H9 (cell line): ENCODE results near the gene RAET1L. TPM values are rescaled to one million over a fixed set of nuclear protein-coding genes. Genes with fewer than 3 reads are reported as not detected.

Source experiments
- DNase-seq: peaks from one replicate; pipeline ENCODE4 v3.0.0-alpha.2; 2017
- H2AFZ ChIP-seq: one replicate; pipeline ENCODE4 v1.6.1; 2013; ENCODE audit warnings: mild to moderate bottlenecking, low read length, control low read depth, moderate library complexity
- H2AK5ac ChIP-seq: 2 replicates; pipeline ENCODE4 v1.6.1; 2013; ENCODE audit warnings: low read length, control low read depth, mixed read lengths; ENCODE audit not compliant: insufficient read length
- H2BK120ac ChIP-seq: one replicate; pipeline ENCODE4 v1.6.1; 2013; ENCODE audit warnings: low read depth, mild to moderate bottlenecking, low read length, control low read depth, inconsistent platforms; ENCODE audit not compliant: poor library complexity, severe bottlenecking
- H2BK12ac ChIP-seq: 2 replicates; pipeline ENCODE4 v1.6.1; 2013; ENCODE audit warnings: low read length, control low read depth, mixed read lengths, low read depth; ENCODE audit not compliant: insufficient read length
- H2BK15ac ChIP-seq: 2 replicates; pipeline ENCODE4 v1.6.1; 2013; ENCODE audit warnings: low read depth, low read length, control low read depth
- H2BK20ac ChIP-seq: one replicate; pipeline ENCODE4 v1.6.1; 2013; ENCODE audit warnings: low read depth, mild to moderate bottlenecking, low read length, control low read depth, inconsistent platforms; ENCODE audit not compliant: poor library complexity, severe bottlenecking
- H2BK5ac ChIP-seq: 2 replicates; pipeline ENCODE4 v1.6.1; 2013; ENCODE audit warnings: low read length, control low read depth, mixed read lengths; ENCODE audit not compliant: insufficient read length
- H3K14ac ChIP-seq: 2 replicates; pipeline ENCODE4 v1.6.1; 2013; ENCODE audit warnings: low read length, control low read depth; ENCODE audit not compliant: insufficient read depth
- H3K18ac ChIP-seq: 2 replicates; pipeline ENCODE4 v1.6.1; 2013; ENCODE audit warnings: low read depth, mild to moderate bottlenecking, mixed read lengths, low read length, control low read depth; ENCODE audit not compliant: insufficient read length
- H3K23ac ChIP-seq: 2 replicates; pipeline ENCODE4 v1.6.1; 2013; ENCODE audit warnings: low read length, control low read depth, mixed read lengths, low read depth; ENCODE audit not compliant: insufficient read length
- H3K23me2 ChIP-seq: 2 replicates; pipeline ENCODE4 v1.6.1; 2013; ENCODE audit warnings: low read depth, mild to moderate bottlenecking, mixed read lengths, low read length, control low read depth; ENCODE audit not compliant: insufficient read length, poor library complexity, severe bottlenecking
- H3K27ac ChIP-seq: 2 replicates; pipeline ENCODE4 v1.5.1; 2013; ENCODE audit warnings: low read length, control low read depth, mixed read lengths, low read depth; ENCODE audit not compliant: insufficient read length
- H3K27me3 ChIP-seq: 2 replicates; pipeline ENCODE4 v1.6.1; 2013; ENCODE audit warnings: low read length, control low read depth, inconsistent platforms; ENCODE audit not compliant: insufficient read depth
- H3K4ac ChIP-seq: 2 replicates; pipeline ENCODE4 v1.6.1; 2013; ENCODE audit warnings: low read depth, mild to moderate bottlenecking, control low read depth, inconsistent platforms, low read length, moderate library complexity
- H3K4me1 ChIP-seq: 2 replicates; pipeline ENCODE4 v1.6.1; 2013; ENCODE audit warnings: low read length, control low read depth, inconsistent platforms; ENCODE audit not compliant: insufficient read depth
- H3K4me2 ChIP-seq: 2 replicates; pipeline ENCODE4 v1.6.1; 2013; ENCODE audit warnings: low read length, control low read depth, mixed read lengths; ENCODE audit not compliant: insufficient read length, insufficient read depth
- H3K56ac ChIP-seq: 2 replicates; pipeline ENCODE4 v1.6.1; 2013; ENCODE audit warnings: low read depth, mild to moderate bottlenecking, mixed read lengths, low read length, control low read depth; ENCODE audit not compliant: insufficient read length
- H3K79me1 ChIP-seq: 2 replicates; pipeline ENCODE4 v1.6.1; 2013; ENCODE audit warnings: low read depth, mild to moderate bottlenecking, moderate library complexity, low read length, control low read depth, inconsistent platforms; ENCODE audit not compliant: insufficient read depth, poor library complexity, severe bottlenecking
- H3K79me2 ChIP-seq: 2 replicates; pipeline ENCODE4 v1.6.1; 2013; ENCODE audit warnings: low read length, control low read depth, inconsistent platforms; ENCODE audit not compliant: insufficient read depth
- H3K9ac ChIP-seq: 2 replicates; pipeline ENCODE4 v1.6.1; 2013; ENCODE audit warnings: low read length, control low read depth, mixed read lengths; ENCODE audit not compliant: insufficient read length; ENCODE audit errors: extremely low read depth
- H3K9me3 ChIP-seq: one replicate; pipeline ENCODE4 v1.6.1; 2013; ENCODE audit warnings: low read depth, low read length, inconsistent platforms; ENCODE audit not compliant: control insufficient read depth
- H3T11ph ChIP-seq: one replicate; pipeline ENCODE4 v1.6.1; 2013; ENCODE audit warnings: mild to moderate bottlenecking, low read length, control low read depth, inconsistent platforms
- H4K20me1 ChIP-seq: one replicate; pipeline ENCODE4 v1.6.1; 2013; ENCODE audit not compliant: control insufficient read depth, insufficient read length, insufficient read depth
- H4K5ac ChIP-seq: 2 replicates; pipeline ENCODE4 v1.6.1; 2013; ENCODE audit warnings: low read depth, mild to moderate bottlenecking, mixed read lengths, low read length, control low read depth; ENCODE audit not compliant: insufficient read length
- H4K8ac ChIP-seq: replicated peaks from 2 replicates; pipeline ENCODE4 v1.6.1; 2013; ENCODE audit warnings: low read length, control low read depth, mixed read lengths, low read depth; ENCODE audit not compliant: insufficient read length
- H4K91ac ChIP-seq: 2 replicates; pipeline ENCODE4 v1.6.1; 2013; ENCODE audit warnings: low read depth, mild to moderate bottlenecking, moderate library complexity, mixed read lengths, low read length, control low read depth; ENCODE audit not compliant: insufficient read length
- H3K27ac Mint-ChIP-seq, 3 experiments: 2 replicates in 2 of 3; 3 replicates in 1 of 3; pipeline ENCODE4 v1.8.0; 2020 to 2021; ENCODE audit warnings: mixed read lengths in 3 of 3, mild to moderate bottlenecking in 1 of 3, moderate library complexity in 1 of 3
- H3K27me3 Mint-ChIP-seq: 2 replicates; pipeline ENCODE4 v1.8.0; 2021; ENCODE audit warnings: low read depth, mild to moderate bottlenecking, moderate library complexity, mixed read lengths
- H3K36me3 Mint-ChIP-seq, 3 experiments: 2 replicates in 2 of 3; 3 replicates in 1 of 3; pipeline ENCODE4 v1.8.0; 2020 to 2021; ENCODE audit warnings: low read depth in 3 of 3, mixed read lengths in 3 of 3; ENCODE audit not compliant: insufficient read depth in 1 of 3
- H3K4me1 Mint-ChIP-seq, 2 experiments: 2 replicates each; pipeline ENCODE4 v1.8.0; 2020; ENCODE audit warnings: mixed read lengths in 2 of 2
- H3K4me3 Mint-ChIP-seq, 2 experiments: 2 replicates in 1 of 2; 3 replicates in 1 of 2; pipeline ENCODE4 v1.8.0; 2020 to 2021; ENCODE audit warnings: mild to moderate bottlenecking in 2 of 2, mixed read lengths in 2 of 2, moderate library complexity in 1 of 2
- H3K9me3 Mint-ChIP-seq, 2 experiments: 2 replicates in 1 of 2; 3 replicates in 1 of 2; pipeline ENCODE4 v1.8.0; 2020; ENCODE audit warnings: mild to moderate bottlenecking in 2 of 2, mixed read lengths in 2 of 2, moderate library complexity in 1 of 2
- WGBS: extraction: QIAGEN DNeasy Blood & Tissue Kit; methylation state at CpG from one replicate; pipeline ENCODE4 v1.1.7; 2013; ENCODE audit warnings: missing lambda C conversion rate, low lambda C conversion rate, mixed read lengths; ENCODE audit not compliant: insufficient read length; ENCODE audit errors: extremely low coverage; 5-methylcytosine and 5-hydroxymethylcytosine counted together
- total RNA-seq: library from RNA; stranded (reverse); gene quantifications from 2 replicates; pipeline ENCODE4 v1.2.1, GENCODE V29; 2021
- TF ChIP-seq, protein P1 (sequence below): fragments of 200-600 bp; sonication (generic); conservative IDR thresholded peaks from 3 replicates; pipeline ENCODE4 v1.8.0; 2021; ENCODE audit warnings: antibody characterized with exemption, mild to moderate bottlenecking

Gene RAET1L
- total RNA-seq, 1 experiment from 2014 or later, result not detected

DNA sequence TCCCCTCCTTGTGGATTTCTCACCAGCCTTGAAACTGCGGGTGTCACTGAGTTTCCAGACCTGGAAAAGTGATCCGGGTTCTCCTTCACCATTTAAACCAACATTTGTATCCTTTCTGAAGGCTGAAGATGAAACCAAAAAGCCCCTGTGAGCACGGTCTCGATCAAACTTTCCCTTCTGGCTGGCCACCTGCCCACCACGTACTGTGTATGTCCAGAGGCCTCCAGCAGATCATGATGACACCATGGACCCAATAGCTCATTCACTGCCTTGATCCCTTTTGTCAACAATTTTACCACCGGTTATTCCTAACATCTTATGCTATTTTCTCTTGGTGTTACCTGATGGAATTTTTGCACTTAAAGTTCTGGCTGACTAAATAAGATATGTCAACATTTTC, 46.0 kb downstream of the RAET1L start:
- Histone ChIP-seq H3K4ac (no peak overlapping the region), H3K27ac (no peak overlapping the region), H3K27me3 (peaks cover 57% of the 10 kb centered on the region), H2BK120ac (no peak overlapping the region), H4K91ac (no peak overlapping the region), H3K18ac (no peak overlapping the region), H3K23me2 (peaks cover 3% of the 10 kb centered on the region), H3K56ac (no peak overlapping the region), H3K79me1 (no peaks in the 10 kb centered on the region), H2BK20ac (no peak overlapping the region), H3K9me3 (no peaks in the 10 kb centered on the region), H3K4me2 (no peak overlapping the region), H3K23ac (no peak overlapping the region), H2BK12ac (no peak overlapping the region), H2AFZ (no peak overlapping the region), H2BK15ac (no peak overlapping the region), H3K14ac (no peak overlapping the region), H3T11ph (no peak overlapping the region), H4K20me1 (no peaks in the 10 kb centered on the region), H4K8ac (no peak overlapping the region), H3K79me2 (no peaks in the 10 kb centered on the region), H3K9ac (no peak overlapping the region), H2BK5ac (no peak overlapping the region), H4K5ac (no peak overlapping the region), H2AK5ac (no peak overlapping the region), H3K4me1 (no peaks in the 10 kb centered on the region)
- DNase-seq, result no peak
- Mint-ChIP-seq H3K4me1 (peaks cover 5 to 15% of the 10 kb centered on the region in 2 experiments; a peak in 3 of 4 replicates), H3K27me3 (peaks cover 98% of the 10 kb centered on the region), H3K27ac (no peak overlapping the region), H3K36me3 (no peaks in the 10 kb centered on the region), H3K9me3 (peaks cover 0 to under 1% of the 10 kb centered on the region in 2 experiments; a peak in 2 of 5 replicates), H3K4me3 (no peak overlapping the region)
- WGBS, result no CpG with 5 or more reads among the region's 6 CpGs
- TF ChIP-seq, protein P1, sequence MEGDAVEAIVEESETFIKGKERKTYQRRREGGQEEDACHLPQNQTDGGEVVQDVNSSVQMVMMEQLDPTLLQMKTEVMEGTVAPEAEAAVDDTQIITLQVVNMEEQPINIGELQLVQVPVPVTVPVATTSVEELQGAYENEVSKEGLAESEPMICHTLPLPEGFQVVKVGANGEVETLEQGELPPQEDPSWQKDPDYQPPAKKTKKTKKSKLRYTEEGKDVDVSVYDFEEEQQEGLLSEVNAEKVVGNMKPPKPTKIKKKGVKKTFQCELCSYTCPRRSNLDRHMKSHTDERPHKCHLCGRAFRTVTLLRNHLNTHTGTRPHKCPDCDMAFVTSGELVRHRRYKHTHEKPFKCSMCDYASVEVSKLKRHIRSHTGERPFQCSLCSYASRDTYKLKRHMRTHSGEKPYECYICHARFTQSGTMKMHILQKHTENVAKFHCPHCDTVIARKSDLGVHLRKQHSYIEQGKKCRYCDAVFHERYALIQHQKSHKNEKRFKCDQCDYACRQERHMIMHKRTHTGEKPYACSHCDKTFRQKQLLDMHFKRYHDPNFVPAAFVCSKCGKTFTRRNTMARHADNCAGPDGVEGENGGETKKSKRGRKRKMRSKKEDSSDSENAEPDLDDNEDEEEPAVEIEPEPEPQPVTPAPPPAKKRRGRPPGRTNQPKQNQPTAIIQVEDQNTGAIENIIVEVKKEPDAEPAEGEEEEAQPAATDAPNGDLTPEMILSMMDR, result no peak
